ENCODE data around the gene FGD3.
A peak's percentile ranks its signal among the peaks of the same experiment; 100 is the strongest.

Gene FGD3

GRCh38 chr9:93054758-93055704 is 107.7 kb downstream of the FGD3 start:
- no peak for DNase-seq

DNA sequence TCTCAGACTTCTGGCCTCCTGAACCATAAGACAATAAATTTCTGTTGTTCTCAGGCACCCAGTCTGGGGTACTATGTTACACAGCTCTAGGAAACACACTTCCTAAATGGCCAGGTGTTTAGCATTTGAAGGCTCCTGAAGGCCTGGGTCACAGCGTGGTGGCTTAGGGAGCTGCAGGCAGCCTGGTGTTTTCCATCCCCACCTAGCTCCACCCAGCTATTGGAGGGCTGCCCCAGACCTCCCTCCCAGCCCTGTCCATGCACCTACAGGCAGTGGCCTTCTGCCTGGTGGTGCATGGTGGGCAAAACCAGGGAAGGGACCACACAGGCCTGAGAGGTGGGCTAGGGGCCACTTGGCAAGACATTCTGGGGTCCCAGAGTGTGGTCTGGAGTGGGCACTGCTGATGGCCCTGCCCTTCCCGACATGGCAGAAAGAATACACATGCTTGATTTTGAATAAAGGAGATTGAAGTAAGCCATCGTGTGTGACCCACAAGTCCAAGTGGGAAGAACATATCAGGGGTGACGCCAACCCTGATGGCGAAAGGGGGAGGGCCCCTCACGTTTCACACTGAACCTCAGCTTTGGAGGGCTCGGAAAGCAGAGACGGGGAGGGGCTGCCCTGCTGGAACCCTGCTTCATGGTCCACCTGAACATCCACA is 109.8 kb downstream of the FGD3 start:
- DNase-seq = peak; percentile 23

- DNase-seq = peak; percentile 46
Observed at GRCh38 chr9:93057703-93058354, 110.5 kb downstream of the FGD3 start.

DNA sequence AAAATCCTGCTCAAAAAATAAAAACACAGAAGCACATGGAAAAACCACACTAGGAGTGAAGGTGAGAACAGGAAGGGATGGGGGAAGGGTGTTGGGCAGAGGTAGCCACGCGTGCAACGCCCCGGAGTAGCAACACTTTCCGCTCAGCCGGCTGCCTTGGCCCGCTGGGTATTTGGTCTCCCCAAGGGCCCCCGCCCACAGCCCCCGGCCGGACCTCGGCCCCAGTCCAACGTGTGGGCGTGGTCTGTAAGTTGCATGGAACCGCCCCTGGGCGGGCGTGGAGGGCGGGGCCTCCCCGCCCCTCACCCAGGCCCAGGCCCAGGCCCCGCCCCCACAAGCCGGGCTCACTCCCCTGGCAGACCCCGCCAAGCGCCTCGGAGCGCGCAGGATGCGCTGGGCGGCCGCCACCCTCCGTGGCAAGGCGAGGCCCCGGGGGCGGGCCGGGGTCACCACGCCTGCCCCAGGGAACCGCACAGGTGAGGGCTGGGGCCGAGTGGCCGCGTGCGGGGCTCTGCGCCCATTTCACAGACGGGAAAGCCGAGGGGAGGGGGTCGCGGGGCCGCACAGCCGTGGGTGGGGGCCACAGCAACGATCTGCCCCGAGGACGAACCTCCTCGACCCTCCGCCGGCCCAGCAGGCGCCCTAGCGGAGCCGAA is 111.2 kb downstream of the FGD3 start, which contains the start of gene SUSD3:
Gene SUSD3, plus strand, starts transcription at position 347 of the 656 bp plus-strand sequence. Its CDS starts 42 bp downstream, at position 389.
- peak; percentile 58 for DNase-seq

DNA sequence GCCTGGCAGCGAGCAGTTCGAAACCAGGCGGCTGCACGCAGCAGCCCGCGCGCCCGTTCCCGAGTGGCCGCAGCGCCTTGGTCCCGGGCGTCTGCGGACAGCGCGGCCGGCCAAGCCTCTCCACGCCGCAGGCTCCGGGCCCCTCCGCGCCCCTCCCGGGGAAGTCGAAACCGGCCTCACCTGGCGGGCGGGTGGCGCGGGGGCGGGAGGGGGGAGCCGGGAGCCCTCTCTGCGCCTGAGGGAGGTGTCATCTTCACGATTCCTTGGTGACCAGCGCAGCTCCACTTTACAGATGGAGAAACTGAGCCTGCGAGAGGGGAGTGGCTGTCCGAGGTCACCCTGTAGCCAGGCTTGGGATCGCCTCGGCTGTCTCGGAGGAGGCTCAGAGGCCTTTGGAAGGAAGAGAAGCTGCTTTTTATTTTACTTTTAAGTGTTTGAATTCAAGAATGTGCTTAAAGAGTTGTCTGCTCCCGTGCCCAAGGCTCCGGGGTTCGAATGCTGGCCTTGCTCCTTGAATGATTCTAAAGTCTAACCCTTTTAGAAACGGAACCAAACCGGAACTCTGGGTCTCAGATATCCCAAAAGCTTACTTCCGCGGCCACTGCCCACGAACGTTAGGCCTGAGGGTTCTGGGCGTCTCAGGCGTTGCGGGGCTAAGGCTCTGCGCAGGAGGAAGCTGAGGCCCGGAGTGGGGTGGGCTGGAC is 111.8 kb downstream of the FGD3 start:
- peak; percentile 30 for DNase-seq

- DNase-seq = peak; percentile 29
Observed at GRCh38 chr9:93059715-93060578, 112.6 kb downstream of the FGD3 start.

DNA sequence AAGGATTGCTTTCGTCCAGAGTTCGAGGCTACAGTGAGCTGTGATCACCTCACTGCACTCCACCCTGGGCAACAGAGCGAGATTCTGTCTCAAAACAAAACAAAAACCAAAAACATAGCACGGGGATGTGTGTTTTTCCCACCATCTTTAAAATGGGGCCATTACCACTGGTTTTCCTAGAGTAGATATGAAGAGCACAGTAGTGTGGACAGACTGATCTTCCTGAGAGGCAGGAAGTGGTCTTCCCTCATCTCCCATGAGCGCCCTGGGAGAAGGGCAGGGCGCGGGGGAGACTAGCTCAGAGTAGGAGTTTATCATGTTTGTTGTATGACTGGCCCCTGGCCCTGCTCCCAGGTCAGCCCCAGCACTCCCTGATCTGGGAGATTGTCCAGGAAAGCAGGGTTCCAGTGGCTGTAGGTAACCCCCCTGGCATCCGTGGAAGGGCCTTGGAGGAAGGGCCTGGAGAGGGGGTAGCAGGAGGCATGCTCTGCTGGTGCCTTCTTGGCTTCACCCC is 113.5 kb downstream of the FGD3 start:
- peak; percentile 16 for DNase-seq

- peak; percentile 21 for DNase-seq
Observed at GRCh38 chr9:93061260-93061751, 114.0 kb downstream of the FGD3 start.

DNA sequence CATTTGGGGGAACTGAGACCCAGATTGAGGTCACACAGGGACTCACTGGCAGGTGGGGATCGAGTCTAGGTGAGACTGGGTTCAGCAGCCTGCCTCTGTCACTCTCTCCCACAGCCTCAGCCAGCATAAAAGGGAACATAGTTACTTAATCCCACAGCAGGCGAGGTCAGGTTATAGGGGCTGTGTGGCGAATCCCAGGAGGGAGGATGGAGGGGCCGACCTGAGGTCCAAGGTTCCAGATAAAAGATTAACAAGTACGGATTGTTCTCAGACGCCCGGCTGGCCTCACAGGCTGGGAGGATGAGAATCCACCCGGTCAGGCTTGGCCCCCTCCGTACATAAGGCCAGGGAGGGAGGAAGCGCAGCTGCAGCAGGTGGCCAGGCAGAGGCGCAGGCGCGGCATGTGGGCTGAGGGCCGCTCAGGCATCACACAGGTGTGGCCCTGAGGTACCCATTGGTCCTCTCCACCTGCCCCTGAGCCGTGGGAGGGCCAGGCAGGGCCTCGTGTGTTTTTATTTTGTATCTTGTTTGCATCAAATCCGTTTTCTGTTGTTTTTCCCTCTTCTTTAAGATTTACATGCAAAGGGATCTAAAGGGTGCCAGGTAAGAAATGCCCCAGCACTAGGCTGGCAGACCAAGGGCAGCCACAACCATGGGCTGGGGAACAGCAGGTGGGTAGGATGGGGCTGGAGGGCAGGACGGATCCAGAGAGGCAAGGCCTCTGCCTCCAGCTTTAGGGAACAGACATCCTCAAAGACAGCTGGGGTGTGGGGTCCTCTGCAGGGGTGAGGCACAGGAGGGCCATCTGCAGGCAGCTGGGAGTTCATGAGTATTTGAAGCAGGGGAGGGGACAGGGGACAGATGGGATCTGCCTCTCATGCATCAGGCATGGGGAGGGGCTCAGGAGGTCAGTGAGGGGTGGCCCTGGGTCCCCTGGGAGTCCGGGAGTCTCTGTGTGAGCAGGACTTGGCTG is 114.8 kb downstream of the FGD3 start:
- DNase-seq = peak; percentile 42

GRCh38 chr9:93064392-93065134 is 117.2 kb downstream of the FGD3 start:
- no peak for DNase-seq

GRCh38 chr9:93065135-93065720 is 117.9 kb downstream of the FGD3 start:
- DNase-seq = no peak

- no peak for DNase-seq
Observed at GRCh38 chr9:93066978-93067603, 119.8 kb downstream of the FGD3 start.

GRCh38 chr9:93068956-93069355 is 121.6 kb downstream of the FGD3 start:
- DNase-seq = no peak

DNA sequence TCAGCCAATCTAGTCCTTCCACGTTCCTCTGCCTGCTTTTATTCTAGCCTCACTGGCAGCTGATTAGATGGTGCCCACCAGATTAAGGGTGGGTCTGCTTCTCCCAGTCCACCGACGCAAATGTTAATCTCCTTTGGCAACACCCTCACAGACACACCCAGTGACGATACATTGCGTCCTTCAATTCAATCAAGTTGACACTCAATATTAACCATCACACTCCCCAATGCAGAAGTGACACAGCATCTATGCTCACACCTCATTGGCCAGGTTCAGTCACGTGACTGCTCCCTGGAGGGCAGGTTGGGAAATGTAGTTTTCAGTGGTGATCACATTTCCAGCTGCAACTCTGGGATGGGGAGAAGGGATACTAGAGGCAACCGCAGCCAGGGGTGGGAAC is 124.1 kb downstream of the FGD3 start:
- DNase-seq = no peak

- DNase-seq = no peak
Observed at GRCh38 chr9:93072383-93072795, 125.1 kb downstream of the FGD3 start.

GRCh38 chr9:93076101-93076791 is 128.9 kb downstream of the FGD3 start:
- DNase-seq = no peak

GRCh38 chr9:93076792-93077128 is 129.4 kb downstream of the FGD3 start:
- DNase-seq = no peak
